Testis (tissue), 2 donors: ENCODE data around the gene PRMT7.

Experiments used
- CTCF ChIP-seq, 3 experiments: fragments of 450-650 bp in 2 of 3; fragments of 200-600 bp in 1 of 3; sonication (generic) in 1 of 3; IDR thresholded peaks; one replicate each; pipeline ENCODE4 v1.5.1; 2016 to 2019; ENCODE audit warnings: antibody characterized with exemption in 3 of 3, mild to moderate bottlenecking in 2 of 3, moderate library complexity in 1 of 3
- POLR2A ChIP-seq: fragments of 450-650 bp; IDR thresholded peaks from one replicate; pipeline ENCODE4 v1.6.1; 2017; ENCODE audit warnings: antibody characterized with exemption, mild to moderate bottlenecking, moderate library complexity

- TF ChIP-seq CTCF (IDR thresholded peaks at IDR 0.05) (no peak), POLR2A (no peak)
Observed at GRCh38 chr16:68371276-68371651, 60.4 kb downstream of the PRMT7 start.
